GM12878 (cell line): ENCODE data around the gene COL21A1. TPM values are rescaled to one million over a fixed set of nuclear protein-coding genes. Genes with fewer than 3 reads are reported as not detected.

Source experiments
- ATAC-seq: fragments of 200-7000 bp; cut with Tn5 transposase; 3 replicates; pipeline ENCODE4 v1.9.1; 2020; ENCODE audit warnings: mild to moderate bottlenecking, moderate library complexity
- BruUV-seq: library from RNA; stranded (reverse); fragments of 400-500 nt; replicated peaks from 2 replicates; lab custom pipeline; 2021; lab: Mats Ljungman, UMichigan
- CTCF ChIA-PET: fragments of 300-600 bp; sonication (Branson Sonifier 250); formaldehyde crosslinking; extraction: SDS; loops from one replicate; lab custom pipeline; 2021; ENCODE audit warnings: inconsistent platforms; lab: Yijun Ruan, JAX
- POLR2A ChIA-PET: fragments of 350-600 bp; formaldehyde crosslinking; extraction: SDS; loops from one replicate; lab custom pipeline; 2021; ENCODE audit warnings: inconsistent platforms; lab: Charles Lee
- RAD21 ChIA-PET: fragments of 300-600 bp; sonication (Branson Sonifier 250); formaldehyde crosslinking; loops from one replicate; lab custom pipeline; 2023; ENCODE audit warnings: antibody characterized with exemption; ENCODE audit not compliant: unreplicated experiment; lab: Charles Lee
- SMC1A ChIA-PET: fragments of 300-600 bp; sonication (Branson Sonifier 250); formaldehyde crosslinking; loops from one replicate; lab custom pipeline; 2023; ENCODE audit not compliant: unreplicated experiment, uncharacterized antibody; lab: Charles Lee
- DNase-seq: peaks from one replicate; pipeline ENCODE4 v3.0.0-alpha.2; 2011; ENCODE audit warnings: low read depth, low spot score
- FAIRE-seq: peaks from 3 replicates; lab custom pipeline; 2011; peaks lifted over from hg19 to GRCh38; lab: Jason Lieb, UNC
- H2AFZ ChIP-seq: 2 replicates; pipeline ENCODE4 v1.6.0; 2011; ENCODE audit warnings: low read depth, low read length, control low read depth; ENCODE audit not compliant: control insufficient read depth
- H3K27ac ChIP-seq: 2 replicates; pipeline ENCODE4 v1.5.1; 2011; ENCODE audit warnings: control low read depth; ENCODE audit not compliant: control insufficient read depth, insufficient read depth
- H3K27me3 ChIP-seq, 2 experiments: replicated peaks in 1 of 2; 2 replicates each; pipeline versions ENCODE4 v1.6.0 to v1.6.1; 2011; ENCODE audit warnings: low read length in 1 of 2; ENCODE audit not compliant: control insufficient read depth in 2 of 2, insufficient read depth in 2 of 2
- H3K36me3 ChIP-seq, 2 experiments: 2 replicates each; pipeline ENCODE4 v1.5.1; 2011; ENCODE audit warnings: low read length in 1 of 2; ENCODE audit not compliant: control insufficient read depth in 2 of 2, insufficient read depth in 2 of 2
- H3K4me1 ChIP-seq: 2 replicates; pipeline ENCODE4 v1.6.1; 2011; ENCODE audit warnings: mild to moderate bottlenecking, low read length, moderate library complexity, mixed read lengths; ENCODE audit not compliant: control insufficient read depth, insufficient read depth
- H3K4me2 ChIP-seq: 2 replicates; pipeline ENCODE4 v1.6.0; 2011; ENCODE audit warnings: control low read depth; ENCODE audit not compliant: control insufficient read depth, insufficient read depth
- H3K4me3 ChIP-seq: fragments of 200-600 bp; sonication (generic); 2 replicates; pipeline ENCODE4 v1.5.1; 2016
- H3K79me2 ChIP-seq: 2 replicates; pipeline ENCODE4 v1.6.0; 2011; ENCODE audit warnings: low read length; ENCODE audit not compliant: control insufficient read depth, insufficient read depth
- H3K9ac ChIP-seq: 2 replicates; pipeline ENCODE4 v1.8.0; 2011; ENCODE audit warnings: low read length, control low read depth, mixed read lengths; ENCODE audit not compliant: control insufficient read depth, insufficient read depth
- H3K9me3 ChIP-seq: replicated peaks from 3 replicates; pipeline ENCODE4 v1.5.1; 2011; ENCODE audit warnings: mild to moderate bottlenecking, low read length; ENCODE audit not compliant: control insufficient read depth, insufficient read depth
- H4K20me1 ChIP-seq: 2 replicates; pipeline ENCODE4 v1.6.0; 2011; ENCODE audit not compliant: control insufficient read depth, insufficient read depth
- ATF7 ChIP-seq: fragments of 450-650 bp; IDR thresholded peaks from 2 replicates; pipeline ENCODE4 v1.6.1; 2016; ENCODE audit warnings: low read depth, mild to moderate bottlenecking
- BRCA1 ChIP-seq: IDR thresholded peaks from 2 replicates; pipeline ENCODE4 v1.6.1; 2011; ENCODE audit warnings: low read depth, low read length, improper control_type of control experiment
- CEBPB ChIP-seq, 2 experiments: fragments of 150-350 bp in 1 of 2; IDR thresholded peaks; 2 replicates each; pipeline ENCODE4 v1.6.1; 2012 to 2014; ENCODE audit warnings: low read depth in 2 of 2, low read length in 2 of 2, borderline replicate concordance in 1 of 2, inconsistent platforms in 1 of 2
- CHD4 ChIP-seq: fragments of 200-600 bp; sonication (generic); IDR thresholded peaks from 2 replicates; pipeline ENCODE4 v1.6.1; 2016; ENCODE audit warnings: mild to moderate bottlenecking
- JUND ChIP-seq: IDR thresholded peaks from 2 replicates; pipeline ENCODE4 v1.6.1; 2012; ENCODE audit warnings: low read depth, mild to moderate bottlenecking, low read length, improper control_type of control experiment, moderate library complexity
- MEF2B ChIP-seq: fragments of 450-650 bp; IDR thresholded peaks from 2 replicates; pipeline ENCODE4 v1.6.1; 2018; ENCODE audit warnings: mild to moderate bottlenecking, moderate library complexity; ENCODE audit not compliant: partially characterized antibody, poor library complexity, severe bottlenecking
- NBN ChIP-seq: fragments of 450-650 bp; IDR thresholded peaks from 2 replicates; pipeline ENCODE4 v1.6.1; 2016
- RELB ChIP-seq: fragments of 450-650 bp; IDR thresholded peaks from 2 replicates; pipeline ENCODE4 v1.6.1; 2017; ENCODE audit warnings: low read depth, mild to moderate bottlenecking, moderate library complexity
- SP1 ChIP-seq: IDR thresholded peaks from one replicate; pipeline ENCODE4 v1.6.1; 2011; ENCODE audit warnings: low read depth, low read length
- TAF1 ChIP-seq: IDR thresholded peaks from 2 replicates; pipeline ENCODE4 v1.6.1; 2011; ENCODE audit warnings: mild to moderate bottlenecking, low read depth, low read length, borderline replicate concordance
- USF2 ChIP-seq: IDR thresholded peaks from 2 replicates; pipeline ENCODE4 v1.6.1; 2011; ENCODE audit warnings: low read depth, low read length, improper control_type of control experiment, borderline replicate concordance
- ZBED1 ChIP-seq: IDR thresholded peaks from 2 replicates; pipeline ENCODE4 v1.6.1; 2016; ENCODE audit warnings: borderline replicate concordance
- WGBS: methylation state at CpG from one replicate; pipeline ENCODE4 v1.1.6; 2016; ENCODE audit warnings: low lambda C conversion rate; ENCODE audit not compliant: insufficient replicate concordance, insufficient coverage; ENCODE audit errors: missing lambda C conversion rate; 5-methylcytosine and 5-hydroxymethylcytosine counted together
- in situ Hi-C: fragments of 300-500 bp; cut with MboI; formaldehyde crosslinking; loops from 9 replicates; pipeline ENCODE4 v1.14.3; 2018; ENCODE audit warnings: mixed read lengths
- intact Hi-C: fragments of 100-400 bp; cut with micrococcal nuclease; formaldehyde crosslinking; loops from one replicate; pipeline ENCODE4 v1.14.2; 2022; ENCODE audit not compliant: unreplicated experiment
- polyA plus RNA-seq, 11 experiments: library from polyadenylated mRNA; depleted of rRNA in 4 of 11; unstranded in 6 of 11; stranded (reverse) in 5 of 11; fragments of >200 nt; fragmentation: Nextera tagmentation in 4 of 11; fragmentation: Illumina TruSeq in 1 of 11; extraction: Ambion mirVana in 4 of 11; extraction: Trizol in 1 of 11; gene quantifications; 1 replicate in 1 of 11; 2 replicates in 10 of 11; pipeline versions ENCODE4 v1.2.1 to v1.2.3, GENCODE V29; 2011 to 2016; ENCODE audit warnings: inconsistent platforms in 2 of 11, missing spikeins in 2 of 11, low read depth in 1 of 11
- total RNA-seq, 4 experiments: library from RNA; depleted of rRNA in 3 of 4; stranded (reverse); fragments of >200 nt in 3 of 4; fragmentation: Illumina TruSeq in 1 of 4; extraction: Trizol in 1 of 4; gene quantifications; 2 replicates each; pipeline versions ENCODE4 v1.2.1 to v1.2.3, GENCODE V29; 2013 to 2021
- TF ChIP-seq, protein P1 (sequence below): fragments of 450-650 bp; IDR thresholded peaks from 2 replicates; pipeline ENCODE4 v1.6.1; 2017; ENCODE audit warnings: mild to moderate bottlenecking, moderate library complexity

The COL21A1 gene
- total and polyA plus RNA-seq, 10 of the 15 experiments (the other 5 are each of a cell fraction or from before 2014, with no cell fraction given) = 0.10 TPM; not detected in 9

DNA sequence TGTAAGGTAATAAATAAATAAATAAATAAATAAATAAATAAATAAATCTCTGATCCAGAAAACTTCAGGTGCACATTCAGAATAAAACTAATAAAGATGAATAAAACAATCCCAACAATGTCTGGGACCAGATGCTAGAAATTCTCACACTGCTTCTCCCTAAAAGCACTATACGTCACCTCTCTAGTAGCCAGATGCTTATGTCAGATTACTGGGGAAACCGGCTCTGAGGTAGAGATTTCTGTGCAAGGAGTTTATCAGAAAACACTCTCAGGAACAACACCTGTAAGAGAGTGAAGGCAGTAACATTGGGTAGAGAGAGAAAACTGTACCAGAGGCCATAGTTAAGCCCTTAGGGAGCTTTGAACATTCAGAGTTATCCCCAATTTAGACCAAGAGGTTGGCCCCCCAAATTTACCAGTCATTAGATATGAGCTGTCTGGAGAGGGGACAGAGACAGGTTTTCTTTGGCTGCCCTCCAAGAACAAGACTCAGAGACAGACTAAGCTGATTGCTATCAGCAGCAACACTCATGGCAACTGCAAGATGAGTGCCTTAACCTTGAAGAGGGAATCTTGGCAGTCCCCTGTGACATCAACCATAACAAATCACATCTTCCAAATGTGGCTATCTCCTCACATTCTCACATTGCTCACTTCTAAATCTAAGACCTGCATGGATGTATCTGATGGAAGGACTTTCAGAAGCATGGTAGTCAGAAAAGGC lies 220.8 kb downstream of the COL21A1 start:
- no TSS peak for BruUV-seq
- TF ChIP-seq SP1 (no peak), MEF2B (no peak), CEBPB (IDR thresholded peaks at IDR 0.05; ENCODE audit: borderline replicate concordance in 1 of 2, low read depth in 2 of 2, low read length in 2 of 2) (no peak), TAF1 (no peak), RELB (no peak), ATF7 (no peak), ZBED1 (no peak), BRCA1 (no peak), NBN (no peak), USF2 (no peak), CHD4 (no peak), JUND (no peak)
- TF ChIP-seq, protein P1, sequence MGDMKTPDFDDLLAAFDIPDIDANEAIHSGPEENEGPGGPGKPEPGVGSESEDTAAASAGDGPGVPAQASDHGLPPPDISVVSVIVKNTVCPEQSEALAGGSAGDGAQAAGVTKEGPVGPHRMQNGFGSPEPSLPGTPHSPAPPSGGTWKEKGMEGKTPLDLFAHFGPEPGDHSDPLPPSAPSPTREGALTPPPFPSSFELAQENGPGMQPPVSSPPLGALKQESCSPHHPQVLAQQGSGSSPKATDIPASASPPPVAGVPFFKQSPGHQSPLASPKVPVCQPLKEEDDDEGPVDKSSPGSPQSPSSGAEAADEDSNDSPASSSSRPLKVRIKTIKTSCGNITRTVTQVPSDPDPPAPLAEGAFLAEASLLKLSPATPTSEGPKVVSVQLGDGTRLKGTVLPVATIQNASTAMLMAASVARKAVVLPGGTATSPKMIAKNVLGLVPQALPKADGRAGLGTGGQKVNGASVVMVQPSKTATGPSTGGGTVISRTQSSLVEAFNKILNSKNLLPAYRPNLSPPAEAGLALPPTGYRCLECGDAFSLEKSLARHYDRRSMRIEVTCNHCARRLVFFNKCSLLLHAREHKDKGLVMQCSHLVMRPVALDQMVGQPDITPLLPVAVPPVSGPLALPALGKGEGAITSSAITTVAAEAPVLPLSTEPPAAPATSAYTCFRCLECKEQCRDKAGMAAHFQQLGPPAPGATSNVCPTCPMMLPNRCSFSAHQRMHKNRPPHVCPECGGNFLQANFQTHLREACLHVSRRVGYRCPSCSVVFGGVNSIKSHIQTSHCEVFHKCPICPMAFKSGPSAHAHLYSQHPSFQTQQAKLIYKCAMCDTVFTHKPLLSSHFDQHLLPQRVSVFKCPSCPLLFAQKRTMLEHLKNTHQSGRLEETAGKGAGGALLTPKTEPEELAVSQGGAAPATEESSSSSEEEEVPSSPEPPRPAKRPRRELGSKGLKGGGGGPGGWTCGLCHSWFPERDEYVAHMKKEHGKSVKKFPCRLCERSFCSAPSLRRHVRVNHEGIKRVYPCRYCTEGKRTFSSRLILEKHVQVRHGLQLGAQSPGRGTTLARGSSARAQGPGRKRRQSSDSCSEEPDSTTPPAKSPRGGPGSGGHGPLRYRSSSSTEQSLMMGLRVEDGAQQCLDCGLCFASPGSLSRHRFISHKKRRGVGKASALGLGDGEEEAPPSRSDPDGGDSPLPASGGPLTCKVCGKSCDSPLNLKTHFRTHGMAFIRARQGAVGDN = no peak
- Histone ChIP-seq H3K79me2 (no peaks in the 10 kb centered on the region), H3K27me3 (no peaks in the 10 kb centered on the region), H2AFZ (no peak overlapping the region), H3K27ac (no peak overlapping the region), H4K20me1 (no peaks in the 10 kb centered on the region), H3K9me3 (no peaks in the 10 kb centered on the region), H3K4me3 (no peak overlapping the region), H3K4me1 (no peaks in the 10 kb centered on the region), H3K36me3 (no peaks in the 10 kb centered on the region), H3K4me2 (no peak overlapping the region), H3K9ac (no peak overlapping the region)
- DNase-seq = no peak
- ChIA-PET RAD21 (no interaction called here), CTCF (interaction anchor here (0.5 kb wide), 1 partner anchor 9 kb away, joined by 3 read pairs; no protein-coding TSS in a partner anchor), POLR2A (no interaction called here), SMC1A (interaction anchor here (0.6 kb wide), 1 partner anchor 19 kb away, joined by 3 read pairs; no protein-coding TSS in a partner anchor)
- 0% methylated on average over 2 of the region's 2 CpGs for WGBS
- no peak for FAIRE-seq
- in situ Hi-C loops = no loop called here
- intact Hi-C loops = no loop called here
- no peak for ATAC-seq
